HG03342 (cell line): ENCODE measurements around the gene AKIRIN2.

Source experiments
- ATAC-seq: cut with Tn5 transposase; IDR thresholded peaks from one replicate; pipeline ENCODE4 v1.9.1; 2021; ENCODE audit warnings: mild to moderate bottlenecking, moderate library complexity; ENCODE audit not compliant: unreplicated experiment

AKIRIN2 gene

DNA sequence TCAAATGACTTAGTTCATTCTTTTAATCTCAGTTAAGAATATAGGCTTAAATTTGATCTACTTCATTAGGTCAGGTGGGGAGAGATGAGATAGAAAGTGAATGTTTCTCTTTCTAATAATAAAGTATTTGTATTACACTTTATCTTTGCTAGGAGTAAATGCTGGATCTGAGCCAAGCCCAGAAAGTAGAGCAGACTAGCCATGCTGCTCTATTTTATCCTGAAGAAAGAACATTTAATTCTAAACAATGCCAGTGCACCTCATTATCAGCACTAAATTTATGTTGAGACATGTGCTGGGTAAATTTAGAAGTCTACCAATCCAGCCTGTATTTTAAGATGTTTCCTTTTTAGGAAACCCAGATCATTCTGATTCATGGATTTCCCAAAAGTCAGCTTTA, 43.5 kb downstream of the AKIRIN2 start:
- no peak for ATAC-seq

DNA sequence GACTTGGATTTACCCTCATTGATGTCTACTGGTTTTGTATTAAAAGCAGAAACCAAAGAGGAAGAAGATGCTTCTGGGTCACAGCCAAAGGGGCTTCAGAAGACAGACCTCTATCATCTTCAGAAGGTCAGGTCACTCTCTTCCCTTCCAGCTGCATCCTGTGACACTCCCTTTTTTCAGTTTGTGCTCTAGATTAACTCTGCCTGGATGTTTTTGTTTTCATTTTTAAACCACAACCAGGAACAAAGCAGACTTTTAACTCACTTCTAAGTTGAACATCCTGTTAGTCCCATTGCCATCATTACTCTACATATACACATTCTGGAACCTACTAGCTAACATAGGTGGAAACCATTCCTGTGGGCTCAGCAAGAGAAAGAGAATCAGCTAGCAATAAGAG, 45.2 kb downstream of the AKIRIN2 start:
- peak; percentile 85 for ATAC-seq

DNA sequence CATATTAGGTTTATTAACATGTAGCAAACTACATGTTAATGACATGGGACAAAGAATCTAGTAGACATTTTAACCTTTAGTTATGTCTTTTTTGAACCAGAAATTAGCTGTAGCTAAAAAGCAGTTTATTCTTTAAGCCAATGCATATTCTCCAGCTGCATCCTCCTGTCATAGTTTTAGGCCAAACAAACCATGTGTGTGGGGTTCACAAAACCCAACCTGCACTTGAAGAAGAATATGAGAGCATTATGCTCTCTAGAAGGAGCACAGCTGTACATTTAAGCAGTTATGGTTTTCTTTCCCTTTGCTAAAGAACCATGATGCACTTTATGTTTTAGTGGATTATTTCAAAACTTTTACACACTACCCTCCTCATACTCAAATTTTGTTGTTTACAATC, 46.2 kb downstream of the AKIRIN2 start:
- no peak for ATAC-seq

DNA sequence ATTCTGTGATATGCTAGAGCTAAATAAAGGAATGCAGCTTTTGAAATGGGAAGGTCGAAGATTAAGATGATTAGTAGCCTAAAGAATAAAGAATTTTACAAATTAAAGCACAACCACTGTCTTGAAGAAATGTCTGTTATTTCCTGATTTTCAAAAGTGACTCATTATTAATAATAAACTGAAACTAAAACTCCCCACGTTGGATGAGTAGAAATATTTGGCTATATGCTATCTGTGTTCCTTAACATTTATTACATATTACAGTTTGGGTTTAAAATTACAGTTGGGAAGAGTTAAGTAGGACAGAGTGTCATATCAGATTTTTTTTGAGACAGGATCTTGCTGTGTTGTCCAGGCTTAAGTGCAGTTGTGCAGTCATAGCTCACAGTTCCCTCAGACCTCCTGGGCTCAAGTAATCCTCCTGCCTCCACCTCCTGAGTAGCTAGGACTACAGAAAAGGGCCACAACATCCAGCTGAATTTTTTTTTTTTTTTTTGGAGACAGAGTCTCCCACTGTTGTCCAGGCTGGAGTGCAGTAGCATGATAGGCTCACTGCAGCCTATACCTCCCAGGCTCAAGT, 47.1 kb downstream of the AKIRIN2 start:
- ATAC-seq, result no peak

DNA sequence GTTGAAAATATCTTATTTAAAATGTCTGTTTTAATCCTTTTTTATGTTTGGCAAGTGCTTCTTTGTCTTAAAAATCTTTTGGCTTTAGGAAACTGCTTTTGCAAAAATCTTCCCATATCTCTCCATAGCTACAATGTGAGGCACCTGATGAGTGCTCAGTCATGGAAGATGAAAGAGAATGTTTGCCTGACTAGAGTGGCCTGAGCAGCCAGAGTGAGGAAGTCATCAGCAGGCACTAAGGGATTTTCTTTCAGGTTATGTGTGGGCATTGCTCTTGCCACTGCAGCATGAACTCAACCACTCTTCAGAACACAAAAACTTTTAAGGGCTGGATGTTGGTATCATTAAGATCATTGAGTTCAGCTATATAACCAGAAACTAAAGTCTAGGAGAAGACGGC, 47.9 kb downstream of the AKIRIN2 start:
- ATAC-seq, result no peak

DNA sequence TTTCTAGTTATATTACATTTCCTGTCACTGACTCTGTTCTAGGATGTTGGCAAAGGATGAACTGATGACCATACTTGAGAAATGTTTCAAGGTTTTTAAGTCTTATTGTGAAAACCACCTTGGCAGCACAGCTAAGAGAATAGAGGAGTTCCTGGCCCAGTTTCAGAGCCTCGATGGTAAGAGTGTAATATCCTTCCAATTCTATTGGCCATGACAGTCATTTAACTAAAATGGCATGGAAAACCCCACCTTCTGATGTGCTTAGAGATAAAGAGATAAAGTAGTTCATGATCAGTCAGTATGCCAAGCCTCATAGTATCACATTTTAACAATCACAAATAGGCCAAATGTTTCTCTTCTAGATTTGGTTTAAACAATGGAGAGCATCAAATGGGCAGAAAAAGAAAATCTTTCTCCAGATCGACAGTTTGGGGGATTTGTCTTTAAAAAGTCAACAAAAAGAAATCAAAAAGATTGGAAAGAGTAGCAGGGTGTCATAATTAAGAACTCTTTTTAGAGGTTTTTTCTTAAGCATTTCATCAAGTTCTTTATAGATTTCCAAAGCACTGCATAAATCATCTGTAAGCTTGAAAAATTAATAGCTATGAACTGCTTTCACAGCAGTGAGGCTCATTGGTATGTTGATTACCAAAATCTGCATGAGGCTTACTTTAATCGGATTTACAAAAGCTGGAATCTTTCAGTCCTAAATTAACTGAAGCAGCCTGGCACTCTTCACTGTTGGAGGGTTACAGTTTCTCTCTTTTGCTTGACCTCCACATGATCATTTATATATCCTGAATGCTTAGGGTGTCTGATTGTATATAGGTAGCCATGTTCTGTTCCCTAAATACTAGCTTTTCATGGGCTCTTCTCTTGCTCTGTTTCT, 48.7 kb downstream of the AKIRIN2 start:
- ATAC-seq, result no peak

DNA sequence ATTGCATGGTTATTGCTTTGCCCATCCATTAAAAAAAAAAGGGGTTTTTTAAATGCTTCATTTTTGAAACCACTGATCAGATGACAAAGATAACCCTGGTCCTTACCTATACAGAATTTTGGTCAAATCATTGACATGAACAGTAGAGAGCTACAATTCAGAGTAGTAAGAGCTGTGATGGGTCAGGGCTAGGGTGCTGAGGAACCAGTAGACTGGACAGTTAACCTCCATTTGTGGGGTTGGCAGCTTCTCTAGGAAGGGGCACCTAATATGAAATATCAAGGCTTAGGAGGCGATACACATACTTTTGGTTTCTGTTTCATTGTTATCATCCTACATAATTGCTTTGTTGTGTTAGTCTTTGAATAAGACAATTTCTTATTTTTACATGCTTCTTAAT, 57.0 kb downstream of the AKIRIN2 start:
- no peak for ATAC-seq

DNA sequence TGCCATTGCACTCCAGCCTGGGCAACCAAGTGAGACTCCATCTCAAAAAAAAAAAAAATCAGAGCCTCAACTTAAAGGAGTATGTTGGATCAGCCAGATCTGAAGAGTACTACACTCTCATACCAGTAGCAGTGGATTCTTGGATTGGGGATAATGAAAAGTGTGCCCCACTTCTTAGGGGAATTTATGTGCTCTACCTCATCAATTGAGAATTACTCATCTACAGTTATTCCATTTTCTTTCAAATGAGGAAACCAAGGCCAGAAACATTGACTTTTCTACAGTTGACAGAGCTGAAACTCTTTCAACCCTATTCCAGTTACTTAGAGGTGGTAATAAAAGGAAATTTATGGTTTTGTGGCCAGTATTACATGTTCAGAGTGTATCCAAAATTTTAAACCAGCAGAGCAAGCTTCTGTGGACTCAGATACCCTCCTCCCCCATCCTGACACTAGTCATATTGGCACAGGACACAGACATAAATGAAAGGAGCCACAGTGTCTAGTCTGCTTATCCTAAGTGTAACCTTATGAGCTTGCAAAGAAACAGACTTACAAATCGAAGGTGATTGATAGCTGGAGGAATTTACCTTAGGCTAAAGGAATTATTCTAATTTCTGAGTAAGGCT, 60.9 kb downstream of the AKIRIN2 start:
- ATAC-seq, result no peak

DNA sequence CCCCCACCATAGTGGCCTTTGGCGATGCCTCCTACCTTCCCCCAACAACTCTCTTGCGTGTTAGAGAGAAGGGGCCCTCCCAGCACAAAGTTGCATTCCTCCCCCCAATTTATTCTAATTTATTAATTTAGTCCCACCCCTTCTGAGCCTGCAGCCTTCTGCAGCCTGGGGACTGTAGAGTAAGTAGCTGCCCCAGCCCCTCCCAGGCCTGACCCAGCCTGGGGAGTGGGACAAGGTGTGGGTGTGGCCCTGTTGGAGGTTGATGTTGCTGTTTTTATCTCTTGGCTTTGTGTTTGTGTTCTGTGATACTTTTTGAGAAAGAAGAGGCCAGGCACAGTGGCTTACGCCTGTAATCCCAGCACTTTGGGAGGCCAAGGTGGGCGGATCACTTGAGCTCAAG, 62.7 kb downstream of the AKIRIN2 start:
- no peak for ATAC-seq

DNA sequence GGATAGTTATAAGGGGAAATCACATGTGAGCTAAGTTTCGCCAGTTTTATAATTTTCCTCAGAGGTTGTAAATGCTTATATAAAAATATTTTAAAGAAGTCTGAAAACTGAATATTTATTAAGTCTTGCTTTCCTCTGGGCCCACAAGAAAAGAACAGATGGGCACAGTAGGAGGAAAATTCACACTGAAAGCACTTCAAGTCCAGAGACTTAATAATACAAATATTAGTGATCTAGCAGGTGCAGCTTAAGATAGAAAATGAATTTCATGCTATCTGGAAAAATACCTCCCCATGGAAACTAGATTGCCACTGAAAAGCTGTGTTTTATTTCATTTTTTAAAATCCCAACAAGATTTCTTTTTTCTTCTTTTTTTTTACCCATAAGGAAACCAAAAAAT, 64.9 kb downstream of the AKIRIN2 start:
- no peak for ATAC-seq

DNA sequence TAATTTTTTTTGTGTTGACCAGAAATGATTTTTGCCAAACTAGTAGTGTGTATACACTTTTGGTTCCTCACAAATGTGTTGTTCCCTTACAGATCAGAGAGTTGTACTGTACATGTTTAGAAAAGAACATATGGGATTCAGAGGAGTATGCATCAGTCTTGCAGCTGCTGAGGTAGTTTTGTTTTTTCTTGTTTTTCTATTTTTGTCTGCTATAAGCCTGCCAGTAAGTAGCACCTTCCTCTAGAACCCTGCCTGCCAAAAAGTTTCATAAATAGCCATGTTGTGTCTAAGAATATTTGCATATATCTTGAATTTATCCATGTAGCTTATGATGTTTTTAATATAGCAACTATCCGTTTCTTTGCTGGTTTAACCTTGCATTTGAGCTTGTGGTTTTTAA, 65.7 kb downstream of the AKIRIN2 start:
- no peak for ATAC-seq

DNA sequence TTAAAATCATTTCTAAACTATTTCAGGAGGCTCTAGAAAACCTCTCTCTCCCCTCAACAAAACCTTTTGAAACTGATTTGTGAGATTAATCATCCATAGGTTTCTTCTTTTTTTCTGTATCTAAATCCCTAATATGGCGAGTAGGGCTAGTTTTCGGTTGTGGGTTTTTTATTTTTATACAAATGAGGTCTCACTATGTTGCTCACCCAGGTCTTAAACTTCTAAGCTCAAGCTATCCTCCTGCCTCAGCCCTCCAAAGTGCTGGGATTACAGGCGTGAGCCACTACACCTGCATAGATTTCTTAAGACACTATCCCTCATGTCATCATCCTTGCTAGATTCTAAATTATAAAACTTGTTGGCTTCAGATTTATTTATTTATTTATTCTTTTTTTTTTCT, 68.2 kb downstream of the AKIRIN2 start:
- no peak for ATAC-seq

DNA sequence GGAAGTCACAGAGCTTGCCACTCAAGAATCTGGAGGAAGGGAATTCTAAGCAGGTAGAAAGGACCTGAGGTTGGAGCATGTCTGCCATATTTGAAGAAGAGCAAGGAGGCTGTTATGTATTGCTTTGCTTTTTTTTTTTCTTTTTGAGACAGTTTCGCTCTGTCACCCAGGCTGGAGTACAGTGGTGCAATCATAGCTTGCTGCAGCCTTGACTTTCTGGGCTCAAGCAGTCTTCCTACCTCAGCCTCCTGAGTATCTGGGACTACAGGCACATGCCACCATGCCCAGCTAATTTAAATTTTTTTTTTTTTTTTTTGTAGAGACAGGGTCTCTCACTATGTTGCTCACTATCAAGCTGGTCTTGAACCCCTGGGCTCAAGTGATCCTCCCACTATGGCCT, 71.3 kb downstream of the AKIRIN2 start:
- ATAC-seq, result no peak

DNA sequence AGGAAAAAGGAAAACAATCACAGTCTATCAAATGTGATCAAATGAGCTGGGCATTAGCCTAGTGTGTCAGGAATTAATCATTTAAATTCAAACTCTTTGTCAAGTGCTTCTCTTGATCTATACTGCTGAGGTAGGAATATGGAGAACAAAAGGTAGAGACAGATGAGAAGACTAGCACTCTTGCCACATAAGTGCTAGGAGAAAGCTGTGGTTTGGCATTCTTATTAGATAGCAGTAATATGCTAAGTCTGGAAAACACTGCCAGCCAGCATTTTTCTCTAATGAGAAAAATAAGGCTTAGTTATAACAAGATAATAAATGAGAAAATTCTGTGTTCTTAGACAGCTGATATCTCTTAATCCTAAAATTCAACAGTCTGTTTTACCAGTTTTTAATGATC, 73.2 kb downstream of the AKIRIN2 start:
- ATAC-seq, result no peak

DNA sequence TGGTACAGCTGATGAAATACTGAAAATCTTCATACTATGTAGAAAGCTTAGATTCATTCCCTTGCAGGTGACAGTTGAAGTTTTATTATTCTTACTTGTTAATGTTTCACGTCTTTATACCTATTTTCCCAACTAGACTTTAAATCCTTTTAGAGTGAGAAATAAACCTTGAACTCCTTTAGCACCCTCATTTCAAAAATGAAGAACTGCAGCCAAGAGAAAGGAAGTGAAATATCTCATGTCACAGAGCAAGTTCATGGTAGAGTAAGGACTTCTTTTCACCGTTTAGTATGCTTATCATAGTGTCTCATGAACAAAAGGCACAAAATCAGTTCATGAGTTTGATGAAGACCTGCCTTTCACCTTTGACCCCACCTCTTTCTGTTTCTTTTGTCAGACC, 73.6 kb downstream of the AKIRIN2 start:
- no peak for ATAC-seq
